Kidney capillary endothelial cell (primary cell): ENCODE measurements around the gene CLCN6.

Experiments used
- DNase-seq: peaks from one replicate; pipeline ENCODE4 v3.0.0-alpha.2; 2018; ENCODE audit warnings: low spot score

The CLCN6 gene

GRCh38 chr1:11879311-11880180 is 73.6 kb downstream of the CLCN6 start:
- no peak for DNase-seq

DNA sequence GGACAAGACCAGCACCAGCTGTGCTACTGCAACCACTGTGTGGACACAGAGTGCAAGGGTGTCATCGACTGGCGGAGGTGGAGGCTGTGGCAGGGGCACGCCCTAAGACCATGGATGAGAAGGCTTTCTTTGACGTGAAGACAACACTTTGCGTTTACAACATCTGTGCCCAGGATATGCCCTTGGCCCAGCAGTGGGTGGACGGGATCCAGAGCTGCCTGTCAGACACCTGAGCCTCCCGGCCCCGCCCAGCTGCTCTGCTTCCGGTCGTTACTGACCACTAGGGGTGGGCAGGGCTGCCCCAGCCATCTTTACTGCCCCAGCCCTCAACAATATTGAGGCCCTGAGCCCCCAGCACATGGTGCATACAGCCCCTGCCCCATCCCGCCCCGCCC is 74.2 kb downstream of the CLCN6 start:
- no peak for DNase-seq

GRCh38 chr1:11880911-11881748 is 75.1 kb downstream of the CLCN6 start:
- no peak for DNase-seq

DNA sequence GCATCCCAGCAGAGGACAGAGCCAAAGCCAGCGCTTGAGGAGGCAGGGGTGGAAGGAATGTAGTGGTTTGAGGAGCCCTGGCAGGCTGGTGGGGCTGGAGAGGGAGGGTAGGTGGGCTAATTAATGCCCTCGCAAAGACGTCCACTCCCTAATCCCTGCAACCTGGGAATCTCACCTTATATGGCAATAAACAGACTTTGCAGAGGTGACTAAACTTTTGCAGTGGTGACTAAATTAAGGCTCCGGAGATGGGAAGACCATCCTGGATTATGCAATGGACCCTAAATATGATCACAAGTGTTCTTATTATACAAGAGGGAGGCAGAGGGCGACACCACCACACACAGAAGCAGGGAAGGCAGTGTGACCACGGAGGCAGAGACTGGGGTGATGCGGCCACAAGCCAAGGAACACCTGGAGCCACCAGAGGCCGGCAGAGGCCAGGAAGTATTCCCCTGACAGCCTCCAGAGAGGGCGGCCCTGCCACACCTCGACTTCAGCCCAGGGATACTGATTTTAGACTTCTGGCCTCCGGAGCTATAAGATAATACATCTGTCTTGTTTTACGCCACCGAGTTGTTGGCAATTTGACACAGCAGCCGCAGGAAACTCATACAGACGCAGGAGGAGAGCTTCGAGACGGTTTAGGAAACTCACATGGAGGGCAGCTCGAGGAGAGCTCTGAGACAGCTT is 75.9 kb downstream of the CLCN6 start:
- DNase-seq: no peak

- no peak for DNase-seq
Observed at GRCh38 chr1:11882814-11883538, 77.0 kb downstream of the CLCN6 start.

- no peak for DNase-seq
Observed at GRCh38 chr1:11885916-11886315, 79.9 kb downstream of the CLCN6 start.

- DNase-seq: no peak
Observed at GRCh38 chr1:11886986-11887665, 81.1 kb downstream of the CLCN6 start.

- DNase-seq: no peak
Observed at GRCh38 chr1:11887666-11888007, 81.6 kb downstream of the CLCN6 start.

GRCh38 chr1:11888206-11888876 is 82.3 kb downstream of the CLCN6 start:
- no peak for DNase-seq

DNA sequence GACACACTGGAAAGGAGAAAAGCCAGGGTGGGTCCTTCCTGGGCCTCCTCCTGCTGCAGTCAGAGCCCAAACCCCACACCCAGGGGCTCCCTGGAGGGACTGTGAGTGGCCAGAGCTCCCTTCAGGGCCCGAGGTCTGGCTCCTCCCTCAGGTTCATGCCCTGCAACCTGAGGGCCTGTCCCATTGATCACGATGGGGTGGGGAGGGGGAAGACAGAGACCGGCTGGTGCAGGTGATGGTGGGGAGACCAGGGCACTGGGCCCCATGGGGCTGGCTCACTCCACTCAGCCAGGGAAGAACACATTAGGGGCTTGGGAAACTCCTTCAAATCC is 82.9 kb downstream of the CLCN6 start:
- no peak for DNase-seq

DNA sequence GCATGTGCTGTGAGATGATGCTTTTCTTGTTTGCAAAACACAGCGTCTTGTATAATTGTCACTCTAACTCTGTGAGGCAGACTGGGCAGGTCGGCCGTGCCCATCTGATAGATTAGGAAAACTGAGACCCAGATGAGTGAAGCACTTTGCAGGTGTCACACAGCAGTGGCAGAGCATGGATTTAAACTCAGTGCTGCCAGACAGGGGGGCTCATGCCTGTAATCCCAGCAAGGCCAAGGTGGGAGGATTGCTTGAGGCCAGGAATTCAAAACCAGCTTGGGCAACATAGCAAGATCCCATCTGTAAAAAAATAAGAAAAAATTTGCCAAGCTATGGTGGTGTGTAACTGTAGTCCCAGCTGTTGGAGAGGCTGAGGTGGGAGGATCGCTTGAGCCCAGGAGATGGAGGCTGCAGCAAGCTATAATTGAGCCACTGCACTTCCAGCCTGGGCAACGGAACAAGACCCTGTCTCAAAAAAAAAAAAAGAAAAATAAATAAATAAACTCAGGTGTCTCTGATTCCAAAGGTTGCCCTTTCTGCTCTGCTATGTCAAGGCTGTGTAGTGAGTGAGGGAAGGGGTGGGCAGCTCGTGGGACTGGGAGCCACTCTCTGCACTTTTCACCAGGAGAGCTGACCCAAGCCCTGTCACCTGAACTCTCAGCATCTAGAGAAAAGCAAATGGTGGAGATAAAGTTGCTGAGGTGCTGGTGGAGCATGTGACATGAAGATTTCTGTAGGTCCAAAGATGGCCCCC is 85.6 kb downstream of the CLCN6 start:
- no peak for DNase-seq
